Sigmoid colon (tissue), 4 donors: ENCODE data around the gene ACVR1.

Source experiments
- CTCF ChIP-seq, 4 experiments: fragments of 450-650 bp in 3 of 4; fragments of 200-600 bp in 1 of 4; IDR thresholded peaks; one replicate each; pipeline ENCODE4 v1.5.1; 2016 to 2019; ENCODE audit warnings: antibody characterized with exemption in 4 of 4, mild to moderate bottlenecking in 3 of 4, moderate library complexity in 2 of 4
- EP300 ChIP-seq, 4 donors: sonication (generic); formaldehyde crosslinking; IDR thresholded peaks; one replicate each; pipeline ENCODE4 v1.6.1; 2017; ENCODE audit warnings: antibody characterized with exemption in 4 of 4
- POLR2A ChIP-seq, 2 donors: fragments of 450-650 bp; IDR thresholded peaks; one replicate each; pipeline ENCODE4 v1.6.1; 2016; ENCODE audit warnings: antibody characterized with exemption in 2 of 2, mild to moderate bottlenecking in 2 of 2, moderate library complexity in 2 of 2

- TF ChIP-seq CTCF (IDR thresholded peaks at IDR 0.05) (no peak), POLR2A (IDR thresholded peaks at IDR 0.05) (no peak), EP300 (IDR thresholded peaks at IDR 0.05) (no peak)
These were observed 67.7 kb downstream of the ACVR1 start for GRCh38 chr2:157808421-157808820.
